Measurements from ENCODE around the gene SLC22A2. TPM values are rescaled to one million over a fixed set of nuclear protein-coding genes. Genes with fewer than 3 reads are reported as not detected.

SLC22A2 gene
- total and polyA plus RNA-seq, 9 of the 15 experiments (the other 6 are each of a cell fraction or from before 2014, with no cell fraction given) = not detected

- TF ChIP-seq ZNF318 (IDR thresholded peaks at IDR 0.05; ENCODE audit: borderline replicate concordance in 1 of 2, low read depth in 1 of 2) (no peak), TFAP4 (CRISPR knock-in tag; IDR thresholded peaks at IDR 0.05; ENCODE audit: borderline replicate concordance) (no peak), CREB3 (tag; conservative IDR thresholded peaks at IDR 0.05; ENCODE audit: low read depth) (peak; percentile 76; the same call in 1 of the 2 replicates), ZNF639 (CRISPR knock-in tag; conservative IDR thresholded peaks at IDR 0.05 in 1 of 2, IDR thresholded peaks at IDR 0.05 in 1 of 2) (peak in 1 of 2 experiments; percentile 87; a peak in 2 of 4 replicates), ELF1 (tag; IDR thresholded peaks at IDR 0.05) (peak; percentile 53; the same call in 1 of the 2 replicates), SRSF1 (IDR thresholded peaks at IDR 0.05; ENCODE audit: low read depth, low read length) (no peak)
- TF ChIP-seq, protein P1, sequence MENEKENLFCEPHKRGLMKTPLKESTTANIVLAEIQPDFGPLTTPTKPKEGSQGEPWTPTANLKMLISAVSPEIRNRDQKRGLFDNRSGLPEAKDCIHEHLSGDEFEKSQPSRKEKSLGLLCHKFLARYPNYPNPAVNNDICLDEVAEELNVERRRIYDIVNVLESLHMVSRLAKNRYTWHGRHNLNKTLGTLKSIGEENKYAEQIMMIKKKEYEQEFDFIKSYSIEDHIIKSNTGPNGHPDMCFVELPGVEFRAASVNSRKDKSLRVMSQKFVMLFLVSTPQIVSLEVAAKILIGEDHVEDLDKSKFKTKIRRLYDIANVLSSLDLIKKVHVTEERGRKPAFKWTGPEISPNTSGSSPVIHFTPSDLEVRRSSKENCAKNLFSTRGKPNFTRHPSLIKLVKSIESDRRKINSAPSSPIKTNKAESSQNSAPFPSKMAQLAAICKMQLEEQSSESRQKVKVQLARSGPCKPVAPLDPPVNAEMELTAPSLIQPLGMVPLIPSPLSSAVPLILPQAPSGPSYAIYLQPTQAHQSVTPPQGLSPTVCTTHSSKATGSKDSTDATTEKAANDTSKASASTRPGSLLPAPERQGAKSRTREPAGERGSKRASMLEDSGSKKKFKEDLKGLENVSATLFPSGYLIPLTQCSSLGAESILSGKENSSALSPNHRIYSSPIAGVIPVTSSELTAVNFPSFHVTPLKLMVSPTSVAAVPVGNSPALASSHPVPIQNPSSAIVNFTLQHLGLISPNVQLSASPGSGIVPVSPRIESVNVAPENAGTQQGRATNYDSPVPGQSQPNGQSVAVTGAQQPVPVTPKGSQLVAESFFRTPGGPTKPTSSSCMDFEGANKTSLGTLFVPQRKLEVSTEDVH (IDR thresholded peaks at IDR 0.05; ENCODE audit: low read depth, partially characterized antibody) = no peak
- TF ChIP-seq, protein P2, sequence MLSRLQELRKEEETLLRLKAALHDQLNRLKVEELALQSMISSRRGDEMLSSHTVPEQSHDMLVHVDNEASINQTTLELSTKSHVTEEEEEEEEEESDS (CRISPR knock-in tag; IDR thresholded peaks at IDR 0.05) = no peak
Observed at GRCh38 chr6:160238761-160239751, 19.6 kb downstream of the SLC22A2 start (continued).

All from K562 (cell line).